Measurements from ENCODE around the gene NRAS.

Gene NRAS

GRCh38 chr1:114741963-114742746, 25.6 kb upstream of the NRAS start:
- Histone ChIP-seq H3K27ac (ENCODE audit: extremely low read depth, low read depth, low read length) (no peak overlapping the region), H3K4me3 (ENCODE audit: low read depth, low read length) (no peak overlapping the region), H3K36me3 (ENCODE audit: control insufficient read depth in 2 of 2, insufficient read depth in 1 of 2, low read length in 2 of 2) (peaks cover 32 to 85% of the 10 kb centered on the region in 2 experiments), H3K4me1 (ENCODE audit: control insufficient read depth, insufficient read depth, low read length) (no peaks in the 10 kb centered on the region), H3K9me3 (ENCODE audit: control insufficient read depth, insufficient read depth, low read depth, low read length) (no peaks in the 10 kb centered on the region)
- POLR2A ChIA-PET, result no interaction called here
- TF ChIP-seq ZFP69B (tag by site-specific recombination; IDR thresholded peaks at IDR 0.05), result no peak
- peak; percentile 73 for TF ChIP-seq ZNF121 (tag by site-specific recombination; IDR thresholded peaks at IDR 0.05)
- TF ChIP-seq ZNF114 (tag by site-specific recombination; IDR thresholded peaks at IDR 0.05), result no peak
- TF ChIP-seq KLF16 (tag by site-specific recombination; IDR thresholded peaks at IDR 0.05), result no peak
- CTCF ChIA-PET, result interaction anchor here (0.6 kb wide), 1 partner anchor 993 kb away, joined by 4 read pairs; no protein-coding TSS in a partner anchor

DNA sequence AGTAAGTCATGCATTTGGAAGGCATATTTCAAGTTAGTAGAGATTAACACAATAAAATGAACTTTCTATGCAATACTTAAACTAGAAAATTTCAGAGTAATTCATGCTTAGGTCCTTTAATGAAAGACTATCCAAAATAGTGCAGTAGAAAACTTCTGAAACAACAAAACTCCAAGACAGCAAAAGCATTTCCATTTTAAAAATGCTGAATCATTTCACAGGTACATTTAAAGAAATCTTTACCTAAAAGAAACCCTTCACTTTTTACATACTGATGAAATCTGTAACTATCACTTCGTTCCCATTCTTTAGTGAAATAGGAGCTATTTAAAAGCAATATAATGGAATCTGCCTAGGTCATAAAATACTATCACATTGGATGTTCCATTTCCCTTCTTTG, 23.8 kb upstream of the NRAS start:
- H3K36me3 ChIP-seq (ENCODE audit: control insufficient read depth in 2 of 2, insufficient read depth in 1 of 2, low read length in 2 of 2), result peaks cover 45 to 85% of the 10 kb centered on the region in 2 experiments

DNA sequence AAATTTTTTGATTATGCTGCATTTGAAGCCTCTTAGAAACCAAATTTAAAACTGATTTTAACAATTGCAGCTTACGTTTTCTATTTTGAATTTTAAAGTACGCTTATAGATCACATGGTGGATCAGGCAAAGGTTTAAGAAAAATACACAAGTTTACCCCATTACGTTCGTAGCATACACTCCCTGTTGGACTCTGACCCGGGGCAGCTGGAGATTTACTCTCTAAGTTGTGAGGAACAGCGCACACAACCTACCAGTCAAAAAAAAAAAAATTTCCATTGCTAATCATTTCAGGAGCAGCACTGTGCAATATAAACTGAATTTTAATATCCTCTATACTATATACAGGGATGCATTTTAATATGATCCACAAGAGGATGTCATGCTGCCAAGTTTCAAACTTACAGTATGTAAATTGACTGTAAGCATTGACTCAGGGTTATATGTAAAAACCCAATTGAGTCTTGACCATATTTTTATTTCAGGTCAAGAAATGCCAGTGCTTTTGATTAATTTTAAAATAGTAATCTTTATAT, 20.8 kb upstream of the NRAS start:
- H3K9me3 ChIP-seq (ENCODE audit: control insufficient read depth, insufficient read depth, low read depth, low read length), result no peaks in the 10 kb centered on the region
- peaks cover 59 to 92% of the 10 kb centered on the region in 2 experiments for H3K36me3 ChIP-seq (ENCODE audit: control insufficient read depth in 2 of 2, insufficient read depth in 1 of 2, low read length in 2 of 2)
- ChIA-PET POLR2A (interaction anchor here (0.7 kb wide), 1 partner anchor 20 kb away, joined by 4 read pairs; no protein-coding TSS in a partner anchor), CTCF (interaction anchor here (0.6 to 1.5 kb wide), 2 partner anchors 13 to 391 kb away, joined by 3 to 10 read pairs; no protein-coding TSS in a partner anchor)
- TF ChIP-seq ZNF548 (tag by site-specific recombination; IDR thresholded peaks at IDR 0.05), result no peak
- TF ChIP-seq, protein P1, sequence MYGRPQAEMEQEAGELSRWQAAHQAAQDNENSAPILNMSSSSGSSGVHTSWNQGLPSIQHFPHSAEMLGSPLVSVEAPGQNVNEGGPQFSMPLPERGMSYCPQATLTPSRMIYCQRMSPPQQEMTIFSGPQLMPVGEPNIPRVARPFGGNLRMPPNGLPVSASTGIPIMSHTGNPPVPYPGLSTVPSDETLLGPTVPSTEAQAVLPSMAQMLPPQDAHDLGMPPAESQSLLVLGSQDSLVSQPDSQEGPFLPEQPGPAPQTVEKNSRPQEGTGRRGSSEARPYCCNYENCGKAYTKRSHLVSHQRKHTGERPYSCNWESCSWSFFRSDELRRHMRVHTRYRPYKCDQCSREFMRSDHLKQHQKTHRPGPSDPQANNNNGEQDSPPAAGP (tag by site-specific recombination; IDR thresholded peaks at IDR 0.05), result no peak
- no peak for TF ChIP-seq ZNF148 (tag by site-specific recombination; IDR thresholded peaks at IDR 0.05; ENCODE audit: borderline replicate concordance)
- TF ChIP-seq ZNF354C (tag by site-specific recombination; IDR thresholded peaks at IDR 0.05; ENCODE audit: borderline replicate concordance, low read depth), result no peak
- no peak for TF ChIP-seq ZNF138 (tag by site-specific recombination; IDR thresholded peaks at IDR 0.05; ENCODE audit: borderline replicate concordance)
- no peak overlapping the region for H3K27ac ChIP-seq (ENCODE audit: extremely low read depth, low read depth, low read length)
- no peaks in the 10 kb centered on the region for H3K4me1 ChIP-seq (ENCODE audit: control insufficient read depth, insufficient read depth, low read length)
- H3K4me3 ChIP-seq (ENCODE audit: low read depth, low read length), result no peak overlapping the region

More for the DNA sequence above, 23.8 kb upstream of the NRAS start:
- ChIA-PET POLR2A (no interaction called here), CTCF (no interaction called here)
- TF ChIP-seq PRDM1 (tag by site-specific recombination; IDR thresholded peaks at IDR 0.05), result 0 out of 2 replicates have a peak, but pooled peaks have one; percentile 12
- TF ChIP-seq FEZF1 (tag by site-specific recombination; IDR thresholded peaks at IDR 0.05), result no peak
- Histone ChIP-seq H3K4me1 (ENCODE audit: control insufficient read depth, insufficient read depth, low read length) (no peaks in the 10 kb centered on the region), H3K9me3 (ENCODE audit: control insufficient read depth, insufficient read depth, low read depth, low read length) (no peaks in the 10 kb centered on the region), H3K4me3 (ENCODE audit: low read depth, low read length) (no peak overlapping the region), H3K27ac (ENCODE audit: extremely low read depth, low read depth, low read length) (no peak overlapping the region)

DNA sequence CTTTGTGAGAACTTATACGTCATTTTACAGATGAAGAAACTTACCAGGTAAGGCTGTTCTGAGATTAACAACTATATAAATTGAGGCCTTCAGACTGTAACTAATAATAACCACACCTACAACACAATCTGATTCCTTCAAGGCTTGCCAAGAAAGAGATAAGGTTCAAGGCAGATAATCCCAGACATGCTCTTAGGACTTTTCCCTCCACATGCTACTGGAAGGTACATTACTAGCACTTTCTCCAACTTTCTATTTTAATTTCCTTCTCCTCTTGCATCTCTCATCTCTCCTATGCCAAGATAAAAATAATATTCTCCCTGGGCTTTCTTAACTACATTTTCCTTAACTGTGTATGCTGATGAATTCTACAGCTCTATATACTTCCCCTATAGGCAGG, 18.9 kb upstream of the NRAS start:
- TF ChIP-seq KLF7 (tag by site-specific recombination; IDR thresholded peaks at IDR 0.05; ENCODE audit: borderline replicate concordance) (no peak), PRDM1 (tag by site-specific recombination; IDR thresholded peaks at IDR 0.05) (peak; percentile 55; the same call in 1 of the 2 replicates), ZNF324 (tag by site-specific recombination; IDR thresholded peaks at IDR 0.05) (no peak)
- ChIA-PET POLR2A (no interaction called here), CTCF (no interaction called here)
- no peaks in the 10 kb centered on the region for H3K9me3 ChIP-seq (ENCODE audit: control insufficient read depth, insufficient read depth, low read depth, low read length)
- H3K27ac ChIP-seq (ENCODE audit: extremely low read depth, low read depth, low read length), result no peak overlapping the region
- no peak overlapping the region for H3K4me3 ChIP-seq (ENCODE audit: low read depth, low read length)
- peaks cover 70 to 96% of the 10 kb centered on the region in 2 experiments for H3K36me3 ChIP-seq (ENCODE audit: control insufficient read depth in 2 of 2, insufficient read depth in 1 of 2, low read length in 2 of 2)
- H3K4me1 ChIP-seq (ENCODE audit: control insufficient read depth, insufficient read depth, low read length), result no peaks in the 10 kb centered on the region
